HepG2 (cell line): ENCODE results near the gene BRCA1. TPM values are rescaled to one million over a fixed set of nuclear protein-coding genes. Genes with fewer than 3 reads are reported as not detected.
A peak's percentile ranks its signal among the peaks of the same experiment; 100 is the strongest.

Experiments
- ATAC-seq: fragments of 200-7000 bp; cut with Tn5 transposase; 3 replicates; pipeline ENCODE4 v1.9.1; 2020; ENCODE audit warnings: mild to moderate bottlenecking, moderate library complexity
- BruUV-seq: library from RNA; stranded (reverse); fragments of 400-500 nt; replicated peaks from 2 replicates; lab custom pipeline; 2021; lab: Mats Ljungman, UMichigan
- CTCF ChIA-PET: fragments of 300-600 bp; formaldehyde crosslinking; extraction: SDS; loops from one replicate; lab custom pipeline; 2021; ENCODE audit warnings: low total read pairs, inconsistent platforms, low intra/inter-chr PET ratio; lab: Yijun Ruan, JAX
- POLR2A ChIA-PET: fragments of 350-600 bp; sonication (Branson Sonifier 250); formaldehyde crosslinking; loops from one replicate; lab custom pipeline; 2020; ENCODE audit warnings: antibody characterized with exemption, inconsistent platforms; lab: Yijun Ruan, JAX
- DNase-seq: peaks from one replicate; pipeline ENCODE4 v3.0.0-alpha.2; 2015; ENCODE audit warnings: low spot score
- FAIRE-seq: peaks from 3 replicates; lab custom pipeline; 2011; peaks lifted over from hg19 to GRCh38; lab: Jason Lieb, UNC
- H2AFZ ChIP-seq: one replicate; pipeline ENCODE4 v1.6.1; 2011; ENCODE audit warnings: low read length, inconsistent platforms
- H3K27ac ChIP-seq: fragments of 300-600 bp; 3 replicates; pipeline ENCODE4 v1.8.0; 2011; ENCODE audit warnings: mixed run types, mild to moderate bottlenecking, mixed read lengths, low read length, inconsistent platforms; ENCODE audit not compliant: insufficient read depth; ENCODE audit errors: extremely low read length
- H3K27me3 ChIP-seq, 2 experiments: fragments of 200-600 bp in 1 of 2; 2 replicates in 1 of 2; 3 replicates in 1 of 2; pipeline versions ENCODE4 v1.6.0 to v1.8.0; 2011; ENCODE audit warnings: low read length in 2 of 2, mild to moderate bottlenecking in 2 of 2, moderate library complexity in 2 of 2, inconsistent platforms in 1 of 2; ENCODE audit not compliant: insufficient read depth in 2 of 2, control insufficient read depth in 1 of 2
- H3K36me3 ChIP-seq, 2 experiments: fragments of 200-600 bp in 1 of 2; replicated peaks in 1 of 2; 2 replicates in 1 of 2; 3 replicates in 1 of 2; pipeline versions ENCODE4 v1.5.1 to v1.8.0; 2011; ENCODE audit warnings: low read length in 2 of 2, inconsistent platforms in 1 of 2; ENCODE audit not compliant: insufficient read depth in 2 of 2, control insufficient read depth in 1 of 2
- H3K4me1 ChIP-seq: 2 replicates; pipeline ENCODE4 v1.5.1; 2012; ENCODE audit warnings: low read length, inconsistent platforms; ENCODE audit not compliant: insufficient read depth
- H3K4me2 ChIP-seq: 2 replicates; pipeline ENCODE4 v1.6.0; 2011; ENCODE audit warnings: low read depth, low read length, inconsistent platforms
- H3K4me3 ChIP-seq, 3 experiments: fragments of 200-600 bp in 1 of 3; sonication (generic), shearing (Covaris generic) in 1 of 3; replicated peaks in 1 of 3; 2 replicates each; pipeline ENCODE4 v1.5.1; 2011 to 2016; ENCODE audit warnings: low read length in 3 of 3, inconsistent platforms in 2 of 3, low read depth in 2 of 3, mild to moderate bottlenecking in 2 of 3, control low read depth in 1 of 3, mixed read lengths in 1 of 3; ENCODE audit not compliant: insufficient read depth in 1 of 3
- H3K79me2 ChIP-seq: one replicate; pipeline ENCODE4 v1.6.1; 2011; ENCODE audit warnings: low read length, inconsistent platforms; ENCODE audit not compliant: insufficient read depth
- H3K9ac ChIP-seq: 2 replicates; pipeline ENCODE4 v1.6.0; 2011; ENCODE audit warnings: mild to moderate bottlenecking, low read depth, low read length, inconsistent platforms; ENCODE audit not compliant: insufficient read depth
- H3K9me3 ChIP-seq: 2 replicates; pipeline ENCODE4 v1.5.1; 2012; ENCODE audit warnings: mild to moderate bottlenecking, low read length
- H4K20me1 ChIP-seq: 2 replicates; pipeline ENCODE4 v1.6.0; 2011; ENCODE audit warnings: inconsistent platforms, mild to moderate bottlenecking, low read length, moderate library complexity; ENCODE audit not compliant: insufficient read depth
- ARHGAP35 ChIP-seq: sonication (generic); formaldehyde crosslinking; IDR thresholded peaks from 2 replicates; pipeline ENCODE4 v1.9.0; 2022; ENCODE audit warnings: mild to moderate bottlenecking, inconsistent platforms, moderate library complexity, missing genetic modification reagents, borderline replicate concordance
- TMF1 ChIP-seq: sonication (generic); formaldehyde crosslinking; IDR thresholded peaks from 2 replicates; pipeline ENCODE4 v1.8.1; 2022; ENCODE audit warnings: low read depth, missing genetic modification reagents
- ZNF589 ChIP-seq: sonication (generic); formaldehyde crosslinking; conservative IDR thresholded peaks from 2 replicates; pipeline ENCODE4 v1.8.0; 2022; ENCODE audit warnings: mild to moderate bottlenecking, moderate library complexity, missing genetic modification reagents
- ZNF7 ChIP-seq: IDR thresholded peaks from 2 replicates; pipeline ENCODE4 v1.6.1; 2016; ENCODE audit warnings: missing biosample characterization, missing genetic modification reagents
- WGBS: methylation state at CpG from one replicate; pipeline ENCODE4 v1.1.6; 2017; ENCODE audit warnings: low lambda C conversion rate; 5-methylcytosine and 5-hydroxymethylcytosine counted together
- in situ Hi-C: cut with HindIII; loops from 2 replicates; pipeline ENCODE4 v1.10.0; 2017; ENCODE audit warnings: low pct_unique_long_range_greater_than_20kb; ENCODE audit not compliant: extremely low pct_ligation_motif_present
- intact Hi-C: fragments of 100-400 bp; cut with micrococcal nuclease; formaldehyde crosslinking; loops from one replicate; pipeline ENCODE4 v1.10.0; 2022; ENCODE audit not compliant: unreplicated experiment
- polyA plus RNA-seq, 8 experiments: library from polyadenylated mRNA; depleted of rRNA in 3 of 8; stranded (reverse) in 7 of 8; unstranded in 1 of 8; fragments of >200 nt; fragmentation: Illumina TruSeq in 4 of 8; extraction: Trizol in 4 of 8; gene quantifications; 2 replicates each; pipeline versions ENCODE4 v1.2.1 to v1.2.3, GENCODE V29; 2011 to 2016; ENCODE audit warnings: low read depth in 4 of 8, missing spikeins in 1 of 8, mixed read lengths in 1 of 8; ENCODE audit not compliant: insufficient read depth in 1 of 8
- total RNA-seq, 5 experiments: library from RNA; depleted of rRNA; stranded (reverse); fragments of >200 nt; fragmentation: Illumina TruSeq; extraction: Trizol; gene quantifications; 2 replicates each; pipeline ENCODE4 v1.2.3, GENCODE V29; 2016; ENCODE audit warnings: low read depth in 1 of 5

BRCA1 gene
- total and polyA plus RNA-seq, 2 of the 13 experiments (the other 11 are each of a cell fraction or from before 2014, with no cell fraction given) = 13.3 to 37.5 TPM

DNA sequence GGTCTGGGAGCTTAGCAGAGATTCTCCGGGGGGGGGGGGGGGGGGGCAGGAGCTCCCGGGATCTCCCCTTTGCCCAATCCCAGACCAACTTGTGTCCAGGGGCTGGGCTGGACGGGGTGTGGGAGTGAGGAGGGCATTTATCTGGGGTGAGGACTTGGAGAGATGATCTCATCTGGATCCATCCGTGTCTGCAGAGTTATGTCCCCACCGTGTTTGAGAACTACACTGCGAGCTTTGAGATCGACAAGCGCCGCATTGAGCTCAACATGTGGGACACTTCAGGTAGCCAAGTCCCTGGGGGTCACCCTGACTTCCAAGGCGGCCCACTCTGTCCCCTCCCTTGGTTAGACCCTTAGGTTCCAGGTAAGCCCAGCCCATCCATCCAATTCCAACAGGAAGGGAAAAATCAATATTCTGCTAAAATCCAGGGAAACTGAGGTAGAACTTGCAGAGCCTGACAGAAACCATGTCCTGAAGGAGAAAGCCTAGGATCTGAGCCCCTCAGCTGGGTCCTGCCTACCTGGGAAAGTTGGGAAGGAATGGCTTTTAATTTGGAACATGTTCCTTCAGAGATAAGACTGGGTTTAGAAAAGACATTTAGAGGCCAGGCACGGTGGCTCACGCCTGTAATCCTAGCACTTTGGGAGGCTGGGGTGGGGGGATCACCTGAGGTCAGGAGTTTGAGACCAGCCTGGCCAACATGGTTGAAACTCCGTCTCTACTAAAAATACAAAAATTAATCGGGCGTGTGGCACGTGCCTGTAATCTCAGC lies 99.2 kb downstream of the BRCA1 start:
- peaks cover 8% of the 10 kb centered on the region for H3K79me2 ChIP-seq
- no peaks in the 10 kb centered on the region for H4K20me1 ChIP-seq
- DNase-seq (no peak), FAIRE-seq (no peak), ATAC-seq (no peak)
- intact Hi-C loops (loop anchor here (2.0 kb wide), 2 partner anchors 93 to 145 kb away; partner anchors contain the start of gene NBR1), in situ Hi-C loops (no loop called here)
- H3K4me3 ChIP-seq = no peak overlapping the region
- ChIA-PET CTCF (no interaction called here), POLR2A (interaction anchor here (1.4 to 3.6 kb wide), 5 partner anchors 14 to 186 kb away, joined by 3 to 16 read pairs (median 5); partner anchors contain the start of genes RPL27 and TMEM106A)
- 70% methylated on average over 13 of the region's 16 CpGs for WGBS
- H3K4me2 ChIP-seq = no peak overlapping the region
- no peaks in the 10 kb centered on the region for H3K36me3 ChIP-seq
- BruUV-seq = no TSS peak
- no peak overlapping the region for H3K27ac ChIP-seq
- no peak overlapping the region for H2AFZ ChIP-seq
- H3K4me1 ChIP-seq = peaks cover 57% of the 10 kb centered on the region
- no peak for TF ChIP-seq TMF1 (CRISPR knock-in tag)
- no peak for TF ChIP-seq ARHGAP35 (CRISPR knock-in tag)
- no peaks in the 10 kb centered on the region for H3K9me3 ChIP-seq
- no peak overlapping the region for H3K9ac ChIP-seq
- H3K27me3 ChIP-seq = no peaks in the 10 kb centered on the region; a peak in 1 of 5 replicates

DNA sequence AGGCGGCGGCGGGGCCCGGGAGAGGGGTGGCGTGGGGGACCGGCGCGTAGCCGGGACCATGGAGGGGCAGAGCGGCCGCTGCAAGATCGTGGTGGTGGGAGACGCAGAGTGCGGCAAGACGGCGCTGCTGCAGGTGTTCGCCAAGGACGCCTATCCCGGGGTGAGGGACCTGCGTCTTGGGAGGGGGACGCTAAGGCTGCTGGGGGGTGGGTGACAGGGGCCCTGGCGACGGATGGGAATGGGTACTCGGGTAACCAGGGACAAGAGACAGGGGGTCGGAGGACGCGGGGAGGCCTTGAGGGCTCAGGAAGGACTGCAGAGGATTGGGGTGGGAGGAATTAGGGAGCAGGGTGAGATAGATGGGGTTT lies 99.9 kb downstream of the BRCA1 start:
- ChIA-PET CTCF (no interaction called here), POLR2A (interaction anchor here (1.0 to 3.6 kb wide), 4 partner anchors 14 to 100 kb away, joined by 4 to 16 read pairs (median 9); partner anchors contain the start of genes BRCA1 and RPL27)
- FAIRE-seq (no peak), ATAC-seq (no peak), DNase-seq (no peak)
- in situ Hi-C loops = no loop called here
- Histone ChIP-seq H3K4me1 (peaks cover 61% of the 10 kb centered on the region), H3K27me3 (no peaks in the 10 kb centered on the region; a peak in 1 of 5 replicates), H3K9me3 (no peaks in the 10 kb centered on the region), H2AFZ (no peak overlapping the region), H3K4me3 (no peak overlapping the region), H3K27ac (no peak overlapping the region), H4K20me1 (no peaks in the 10 kb centered on the region), H3K4me2 (no peak overlapping the region), H3K9ac (no peak overlapping the region), H3K36me3 (0 out of 5 replicates have a peak, but pooled peaks cover 0 to under 1% of the 10 kb centered on the region in 2 experiments), H3K79me2 (peaks cover 12% of the 10 kb centered on the region)
- 90% methylated on average over 27 of the region's 27 CpGs for WGBS
- 0 out of 2 replicates have a peak, but pooled peaks have one; percentile 2 for TF ChIP-seq ZNF589
- no peak for TF ChIP-seq ZNF7
- intact Hi-C loops = loop anchor here (2.0 kb wide), 2 partner anchors 94 to 146 kb away; partner anchors contain the start of gene NBR1
- no TSS peak for BruUV-seq
